PC-3 (cell line): ENCODE data around the gene NAA10.

ENCODE experiments used
- EZH2 ChIP-seq: fragments of 300-600 bp; sonication (generic); IDR thresholded peaks from one replicate; pipeline ENCODE4 v1.6.1; 2017; ENCODE audit warnings: antibody characterized with exemption, mild to moderate bottlenecking, low read length; ENCODE audit not compliant: unreplicated experiment
- TF ChIP-seq, protein P1 (sequence below): fragments of 300-600 bp; sonication (generic); conservative IDR thresholded peaks from 2 replicates; pipeline ENCODE4 v1.5.1; 2017; ENCODE audit warnings: antibody characterized with exemption, low read depth, mild to moderate bottlenecking, low read length

DNA sequence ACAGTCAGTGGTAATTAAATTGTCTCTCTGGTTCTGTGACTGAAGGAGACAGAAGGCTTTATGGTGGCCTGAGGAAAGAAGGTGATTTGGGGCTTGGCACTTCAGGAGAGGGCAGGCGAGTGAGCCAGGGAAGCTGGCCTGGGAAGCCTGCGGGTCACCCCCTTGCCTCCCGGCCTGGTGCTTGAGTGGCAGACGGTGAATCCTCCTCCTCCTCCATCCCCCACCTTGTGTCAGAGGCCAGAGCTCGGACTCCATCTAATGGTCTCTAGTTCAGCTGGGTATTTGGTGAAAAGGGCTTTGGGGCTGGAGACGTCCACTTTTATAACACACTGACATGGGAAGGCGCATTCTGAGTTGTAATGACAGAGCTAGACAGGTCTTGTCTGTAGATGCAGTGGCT is 46.4 kb upstream of the NAA10 start:
- TF ChIP-seq, protein P1, sequence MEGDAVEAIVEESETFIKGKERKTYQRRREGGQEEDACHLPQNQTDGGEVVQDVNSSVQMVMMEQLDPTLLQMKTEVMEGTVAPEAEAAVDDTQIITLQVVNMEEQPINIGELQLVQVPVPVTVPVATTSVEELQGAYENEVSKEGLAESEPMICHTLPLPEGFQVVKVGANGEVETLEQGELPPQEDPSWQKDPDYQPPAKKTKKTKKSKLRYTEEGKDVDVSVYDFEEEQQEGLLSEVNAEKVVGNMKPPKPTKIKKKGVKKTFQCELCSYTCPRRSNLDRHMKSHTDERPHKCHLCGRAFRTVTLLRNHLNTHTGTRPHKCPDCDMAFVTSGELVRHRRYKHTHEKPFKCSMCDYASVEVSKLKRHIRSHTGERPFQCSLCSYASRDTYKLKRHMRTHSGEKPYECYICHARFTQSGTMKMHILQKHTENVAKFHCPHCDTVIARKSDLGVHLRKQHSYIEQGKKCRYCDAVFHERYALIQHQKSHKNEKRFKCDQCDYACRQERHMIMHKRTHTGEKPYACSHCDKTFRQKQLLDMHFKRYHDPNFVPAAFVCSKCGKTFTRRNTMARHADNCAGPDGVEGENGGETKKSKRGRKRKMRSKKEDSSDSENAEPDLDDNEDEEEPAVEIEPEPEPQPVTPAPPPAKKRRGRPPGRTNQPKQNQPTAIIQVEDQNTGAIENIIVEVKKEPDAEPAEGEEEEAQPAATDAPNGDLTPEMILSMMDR: no peak
- TF ChIP-seq EZH2: no peak
